ENCODE data around the gene ATG2A. TPM values are rescaled to one million over a fixed set of nuclear protein-coding genes. Genes with fewer than 3 reads are reported as not detected.
A peak's percentile ranks its signal among the peaks of the same experiment; 100 is the strongest.

The ATG2A gene
- total and polyA plus RNA-seq, 9 of the 15 experiments (the other 6 are each of a cell fraction or from before 2014, with no cell fraction given), result 0.25 to 45.9 (median 5.2) TPM

GRCh38 chr11:64845129-64845775 is 71.8 kb downstream of the ATG2A start (continued):
- TF ChIP-seq ZNF212 (CRISPR knock-in tag; IDR thresholded peaks at IDR 0.05) (no peak), ZNF431 (CRISPR knock-in tag; IDR thresholded peaks at IDR 0.05) (no peak), ZNF79 (CRISPR knock-in tag; IDR thresholded peaks at IDR 0.05; ENCODE audit: low read depth) (no peak), SMARCA5 (IDR thresholded peaks at IDR 0.05) (peak; percentile 100), TFAP4 (CRISPR knock-in tag; IDR thresholded peaks at IDR 0.05; ENCODE audit: borderline replicate concordance) (no peak), TFE3 (CRISPR knock-in tag; IDR thresholded peaks at IDR 0.05) (no peak), MYBL2 (IDR thresholded peaks at IDR 0.05; ENCODE audit: low read depth) (no peak), MYBL2 (CRISPR knock-in tag; IDR thresholded peaks at IDR 0.05; ENCODE audit: borderline replicate concordance) (no peak), NFE2 (IDR thresholded peaks at IDR 0.05; ENCODE audit: low read depth) (no peak), MGA (IDR thresholded peaks at IDR 0.05) (no peak), SMAD2 (IDR thresholded peaks at IDR 0.05; ENCODE audit: low read depth, low read length) (no peak), FOXP1 (CRISPR knock-in tag; IDR thresholded peaks at IDR 0.05) (no peak; the same call in 1 of the 2 replicates), JUNB (CRISPR knock-in tag; conservative IDR thresholded peaks at IDR 0.05) (no peak), HNRNPH1 (optimal IDR thresholded peaks at IDR 0.05; ENCODE audit: low read depth, low read length) (no peak), CBFB (CRISPR knock-in tag; IDR thresholded peaks at IDR 0.05) (no peak)

All from K562 (cell line).